Astrocyte of the hippocampus (primary cell): ENCODE data around the gene ACOX3.
"Not testable (repeated sequence)": the region's sequence is repeated elsewhere in the genome, so short reads cannot be mapped to it uniquely, and the experiment has no call there.

Source experiments
- DNase-seq: peaks from one replicate; pipeline ENCODE4 v3.0.0; 2011; ENCODE audit warnings: low read depth, low spot score

ACOX3 gene

GRCh38 chr4:8406887-8407286 lies 33.6 kb downstream of the ACOX3 start:
- DNase-seq, result not testable (repeated sequence)

- no peak for DNase-seq
These were observed 35.0 kb downstream of the ACOX3 start for GRCh38 chr4:8405516-8405875.

DNA sequence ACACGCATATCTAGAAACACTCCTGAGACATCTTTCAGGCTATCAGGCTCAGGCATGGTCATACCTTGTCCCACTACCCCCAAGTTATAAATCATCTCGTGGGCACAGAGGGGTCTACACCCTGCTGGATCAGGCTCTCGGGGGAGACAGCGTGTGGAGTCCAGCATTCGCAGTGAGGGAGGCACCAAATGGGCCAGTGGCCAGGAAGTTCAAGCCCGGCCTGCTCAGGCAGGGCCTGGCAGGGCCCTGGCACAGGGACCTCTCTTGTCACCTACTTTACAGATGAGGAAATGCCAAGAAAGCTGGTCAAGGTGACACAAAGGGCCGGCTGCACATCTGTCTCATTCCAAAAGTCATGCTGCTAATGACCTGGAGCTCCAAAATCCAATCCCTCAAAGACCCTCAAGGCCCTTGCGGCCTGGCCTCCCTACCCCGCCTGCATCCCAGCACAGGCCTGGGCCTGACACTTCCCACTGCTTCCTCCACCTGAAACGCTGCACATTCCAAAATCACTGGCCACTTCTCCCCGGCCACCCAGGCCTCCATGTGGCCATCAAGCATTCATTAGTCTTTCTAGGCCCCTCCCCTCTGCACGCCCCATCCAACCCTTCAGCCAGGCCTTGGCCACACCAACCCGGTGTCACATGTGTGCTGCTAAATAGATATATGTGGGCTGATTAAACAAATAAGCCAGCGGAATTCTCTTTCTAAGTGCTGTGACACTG lies 35.6 kb downstream of the ACOX3 start:
- DNase-seq, result no peak

- no peak for DNase-seq
These were observed 36.5 kb downstream of the ACOX3 start for GRCh38 chr4:8403976-8404375.

DNA sequence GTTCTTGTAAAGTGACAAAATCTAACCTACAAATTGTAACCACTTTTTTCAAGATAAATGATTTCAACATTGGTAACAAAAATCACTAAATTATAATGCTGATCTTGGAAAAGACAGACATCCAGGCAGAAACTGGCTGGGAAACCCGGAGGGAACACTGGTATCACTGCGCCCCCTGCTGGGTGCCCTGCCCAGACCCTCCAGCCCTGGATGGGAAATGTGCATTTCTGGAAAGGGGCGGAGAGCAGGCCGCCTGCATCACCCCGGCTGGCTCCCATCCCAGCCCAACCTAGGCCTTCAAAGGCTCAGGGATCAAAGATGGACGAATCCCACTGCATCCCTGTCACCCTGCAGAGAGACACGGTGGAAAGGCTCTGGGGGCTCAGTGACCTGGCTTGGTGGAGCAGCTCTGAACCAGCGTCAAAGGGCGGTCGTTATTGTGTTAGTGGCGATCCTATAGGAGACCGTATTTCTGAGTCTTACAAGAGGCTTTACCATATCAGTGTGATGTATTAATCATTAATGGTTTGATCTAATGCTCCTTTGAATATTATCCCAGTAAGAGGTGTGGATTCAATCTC lies 37.3 kb downstream of the ACOX3 start:
- DNase-seq, result peak; percentile 91

DNA sequence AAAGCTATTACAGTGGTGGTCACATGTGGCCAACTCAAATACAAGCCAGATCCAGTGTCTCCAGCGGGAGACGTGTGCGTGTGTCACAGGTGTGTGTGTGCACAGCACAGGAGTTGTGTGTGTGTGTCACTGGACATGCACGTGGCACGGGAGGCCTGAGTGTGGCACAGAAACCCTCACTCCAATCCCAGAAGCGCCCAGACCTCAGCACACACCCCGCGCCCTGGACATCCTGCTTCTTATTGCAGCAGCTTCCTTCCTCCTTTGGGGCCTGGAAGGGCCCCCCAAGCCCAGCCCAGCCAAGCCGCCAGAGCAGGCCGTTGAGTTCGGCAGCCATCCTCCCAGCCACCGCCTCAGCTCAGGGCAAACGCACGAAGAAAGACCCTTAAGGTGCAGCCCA lies 37.9 kb downstream of the ACOX3 start:
- DNase-seq, result no peak

DNA sequence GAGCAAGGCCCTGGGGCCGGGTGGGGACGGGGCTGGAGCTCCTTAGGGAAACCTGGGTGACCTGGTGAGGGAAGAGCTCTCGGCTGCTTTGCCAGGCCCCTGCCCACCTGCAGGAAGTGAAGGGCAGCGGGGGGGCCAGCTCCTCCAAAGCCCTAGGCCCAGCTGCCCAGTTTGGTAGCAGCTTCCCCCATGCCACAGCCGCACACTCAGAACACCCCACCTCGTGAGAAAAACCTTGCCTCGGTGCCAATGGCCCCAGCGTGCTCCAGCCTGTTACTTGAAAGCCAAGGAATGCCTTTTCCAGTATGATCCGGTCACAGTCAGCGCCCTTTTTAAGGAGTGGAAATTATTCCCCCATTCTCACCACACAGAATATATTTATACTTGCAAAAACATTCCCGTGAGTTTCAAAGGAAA lies 38.3 kb downstream of the ACOX3 start:
- no peak for DNase-seq

DNA sequence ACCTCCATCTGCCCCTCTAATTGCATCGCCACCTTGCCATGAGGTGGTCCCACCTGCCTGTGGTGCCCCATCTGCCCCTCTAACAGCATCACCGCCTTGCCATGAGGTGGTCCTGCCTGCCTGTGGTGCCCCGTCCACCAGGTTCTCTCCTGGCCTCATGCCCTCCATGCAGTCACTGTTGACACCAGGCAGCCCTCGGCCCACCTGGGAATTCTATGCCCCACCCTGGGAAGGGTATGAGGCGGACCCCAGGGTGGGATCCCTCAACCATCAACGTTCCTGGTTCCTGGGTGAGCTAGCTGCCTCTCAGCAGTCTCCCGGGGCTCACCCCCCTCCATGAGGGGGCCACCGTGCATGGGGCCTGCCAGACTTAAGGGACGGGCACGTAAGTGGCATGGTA lies 38.9 kb downstream of the ACOX3 start:
- no peak for DNase-seq

DNA sequence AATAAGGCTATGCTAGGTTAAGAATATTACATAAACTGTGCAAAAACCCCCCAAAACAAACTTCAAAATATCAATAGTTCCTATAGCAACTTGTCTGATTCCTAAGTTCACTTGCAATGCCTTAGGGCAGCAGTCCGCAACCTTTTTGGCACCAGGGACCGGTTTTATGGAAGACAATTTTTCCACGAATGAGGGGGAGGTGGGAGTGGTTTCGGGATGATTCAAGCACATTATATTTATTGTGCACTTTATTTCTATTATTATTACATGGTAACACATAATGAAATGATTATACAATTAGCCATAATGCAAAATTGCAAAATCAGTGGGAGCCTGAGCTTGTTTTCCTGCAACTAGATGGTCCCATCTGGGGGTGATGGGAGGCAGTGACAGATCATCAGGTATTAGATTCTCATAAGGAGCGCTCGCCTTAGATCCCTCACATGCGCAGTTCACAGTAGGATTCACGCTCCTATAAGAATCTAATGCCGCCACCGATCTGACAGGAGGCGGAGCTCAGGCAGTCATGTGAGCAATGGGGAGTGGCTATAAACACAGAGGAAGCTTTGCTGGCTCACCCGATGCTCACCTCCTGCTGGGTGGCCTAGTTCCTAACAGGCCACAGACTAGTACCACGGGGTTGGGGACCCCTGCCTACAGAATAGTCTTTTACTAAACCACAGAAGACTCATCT lies 39.7 kb downstream of the ACOX3 start:
- no peak for DNase-seq

DNA sequence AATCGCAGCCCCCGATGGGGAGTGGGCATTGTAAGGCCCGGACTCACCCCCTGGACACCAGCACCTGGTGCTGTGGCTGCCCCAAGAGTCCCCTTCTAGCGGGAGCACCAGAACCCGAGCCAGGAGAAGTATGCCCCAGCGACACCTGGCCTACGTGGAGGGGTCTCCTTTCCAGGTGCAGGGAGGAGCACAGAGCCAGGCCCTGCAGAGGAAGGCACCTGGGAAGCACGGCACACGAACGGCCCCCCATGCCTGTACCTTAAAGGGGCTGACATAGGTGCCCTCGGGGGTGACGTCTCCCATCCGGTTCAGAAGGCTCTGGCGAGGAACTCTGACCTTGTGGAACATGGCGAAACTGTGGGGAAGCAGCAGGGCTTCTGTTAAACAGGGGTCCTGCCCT lies 41.2 kb downstream of the ACOX3 start:
- no peak for DNase-seq

DNA sequence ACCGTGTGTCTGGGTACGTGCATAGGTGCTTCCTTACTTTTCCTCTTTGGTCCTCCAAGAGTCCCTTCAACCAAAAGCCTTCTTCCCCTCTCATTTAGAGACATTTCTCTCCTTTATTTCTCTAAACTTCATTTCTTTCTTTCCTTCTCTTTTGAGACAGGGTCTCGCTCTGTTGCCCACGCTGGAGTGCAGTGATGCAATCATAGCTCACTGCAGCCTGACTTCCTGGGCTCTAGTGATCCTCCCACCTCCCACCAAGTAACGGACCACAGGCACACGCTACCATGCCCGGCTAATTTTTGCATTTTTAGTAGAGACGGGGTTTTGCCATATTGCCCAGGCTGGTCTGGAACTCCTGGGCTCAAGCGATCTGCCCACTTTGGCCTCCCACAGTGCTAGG lies 42.2 kb downstream of the ACOX3 start:
- DNase-seq, result no peak

GRCh38 chr4:8396762-8397406 lies 43.6 kb downstream of the ACOX3 start:
- DNase-seq, result no peak

GRCh38 chr4:8395504-8396296 lies 44.8 kb downstream of the ACOX3 start:
- no peak for DNase-seq

GRCh38 chr4:8394806-8395205 lies 45.7 kb downstream of the ACOX3 start:
- peak; percentile 11 for DNase-seq

DNA sequence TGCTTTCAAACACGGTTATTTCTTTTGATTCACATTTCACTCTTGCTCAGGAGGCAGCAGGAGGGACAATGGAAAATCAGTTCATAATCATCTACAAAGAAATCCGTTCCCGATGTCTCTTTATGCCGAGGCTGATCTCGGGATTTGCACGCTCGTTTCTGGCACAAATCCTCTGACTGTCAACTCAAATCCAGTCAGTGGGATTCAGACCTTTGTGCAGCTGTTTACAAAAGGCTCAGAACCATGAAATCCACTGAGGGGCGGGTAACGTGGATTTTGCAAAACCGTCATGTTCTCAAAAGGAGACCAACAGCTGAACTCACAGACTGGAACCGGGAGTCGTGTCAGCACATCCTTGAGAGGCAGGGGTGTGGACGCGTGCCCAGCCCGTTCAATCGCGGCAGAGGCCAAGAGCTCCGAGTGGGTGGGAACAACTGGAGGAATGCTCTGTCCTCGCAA lies 46.4 kb downstream of the ACOX3 start:
- peak; percentile 76 for DNase-seq

DNA sequence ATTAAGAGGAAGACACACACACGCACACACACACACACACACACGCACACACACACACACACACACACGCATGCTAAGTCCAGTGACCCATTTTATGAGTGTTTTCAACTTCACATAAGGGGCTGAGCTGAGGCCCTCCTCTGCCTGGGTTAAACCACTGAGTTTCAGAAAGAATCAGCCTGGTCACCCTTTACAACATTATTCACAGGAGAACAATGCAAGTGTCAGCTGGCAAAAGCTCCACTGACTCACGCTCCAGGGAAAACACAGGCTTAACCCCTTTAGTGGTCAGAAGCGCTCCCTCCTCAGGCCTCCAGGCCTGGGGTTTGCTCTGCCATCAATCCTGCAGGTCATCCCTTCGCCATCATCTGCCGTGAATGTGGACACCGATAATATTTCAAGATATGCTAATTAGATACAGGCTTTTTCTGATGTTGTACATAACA lies 46.9 kb downstream of the ACOX3 start:
- DNase-seq, result peak; percentile 95

- no peak for DNase-seq
These were observed 47.8 kb downstream of the ACOX3 start for GRCh38 chr4:8392591-8393190.

GRCh38 chr4:8391972-8392371 lies 48.6 kb downstream of the ACOX3 start:
- peak; percentile 22 for DNase-seq

GRCh38 chr4:8391071-8391470 lies 49.5 kb downstream of the ACOX3 start:
- DNase-seq, result no peak

DNA sequence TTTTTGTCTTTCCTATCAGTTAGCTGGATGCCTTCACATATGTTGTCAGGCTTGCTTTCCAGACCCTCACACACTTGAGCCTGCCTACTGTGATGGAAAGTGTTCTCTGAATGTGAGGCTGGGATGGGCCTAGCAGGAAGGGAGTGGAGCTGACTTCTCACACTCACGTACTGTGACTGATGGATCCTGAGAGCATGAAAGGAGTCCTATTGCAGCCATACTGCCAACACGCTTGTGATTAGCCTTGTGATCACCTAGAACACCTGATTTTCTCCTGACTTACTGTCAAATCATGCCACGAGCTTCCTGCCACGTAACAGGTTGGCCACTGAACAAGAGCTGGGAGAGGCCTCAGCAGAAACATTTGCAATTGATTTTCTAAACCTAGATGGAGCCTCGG lies 49.9 kb downstream of the ACOX3 start:
- DNase-seq, result no peak

DNA sequence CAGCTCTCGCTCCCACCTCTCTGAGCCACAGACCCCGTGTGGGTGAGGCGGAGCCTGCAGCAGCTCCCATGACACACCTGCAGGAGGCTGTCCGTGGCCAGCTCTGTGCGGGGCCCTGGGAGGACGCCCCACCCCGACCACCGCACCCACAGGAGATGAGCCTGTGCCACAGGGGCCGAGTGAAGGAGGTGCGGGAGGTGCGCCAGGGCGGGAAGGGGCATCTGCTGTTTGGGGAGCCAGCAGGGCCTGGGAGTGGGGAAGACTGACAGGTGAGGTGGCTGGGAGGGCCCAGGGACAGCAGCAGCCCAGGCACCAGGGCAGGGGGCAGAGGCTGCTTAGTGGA lies 52.0 kb downstream of the ACOX3 start:
- no peak for DNase-seq
